NCI-H345 treated with DMSO at 0.1 percent for 48 hours (cell line): Measurements from ENCODE around the gene SOX5.

Experiments used
- DNase-seq: peaks from one replicate; lab custom pipeline; 2025; ENCODE audit not compliant: unreplicated experiment; lab: John Stamatoyannopoulos, UW

The SOX5 gene

GRCh38 chr12:23949348-23950209 is at the start of gene SOX5:
TSS of gene SOX5 (minus strand) at chr12:23949670. CDS start at chr12:23949601, 69 bp downstream.
- DNase-seq = peak; percentile 41

GRCh38 chr12:23987046-23987445 is 37.6 kb upstream of the SOX5 start:
- no peak for DNase-seq

GRCh38 chr12:23980826-23981225 is 31.4 kb upstream of the SOX5 start:
- DNase-seq = no peak

- no peak for DNase-seq
Observed at GRCh38 chr12:23964812-23965211, 15.3 kb upstream of the SOX5 start.

- no peak for DNase-seq
Observed at GRCh38 chr12:23959826-23960225, 10.4 kb upstream of the SOX5 start.

GRCh38 chr12:23954332-23954731 is 4.9 kb upstream of the SOX5 start:
- no peak for DNase-seq

GRCh38 chr12:23952071-23952470 is 2.6 kb upstream of the SOX5 start:
- no peak for DNase-seq

GRCh38 chr12:23950775-23951451 is 1.4 kb upstream of the SOX5 start:
- no peak for DNase-seq

- peak; percentile 64 for DNase-seq
Observed at GRCh38 chr12:23950210-23950774, 822 bp upstream of the SOX5 start.

GRCh38 chr12:23948291-23948690 is 1.2 kb downstream of the SOX5 start:
- DNase-seq = no peak

- DNase-seq = no peak
Observed at GRCh38 chr12:23947395-23947794, 2.1 kb downstream of the SOX5 start.

- DNase-seq = no peak
Observed at GRCh38 chr12:23945249-23945648, 4.2 kb downstream of the SOX5 start.

- DNase-seq = no peak
Observed at GRCh38 chr12:23944067-23944466, 5.4 kb downstream of the SOX5 start.

GRCh38 chr12:23942841-23943240 is 6.6 kb downstream of the SOX5 start:
- DNase-seq = no peak

GRCh38 chr12:23941780-23942179 is 7.7 kb downstream of the SOX5 start:
- no peak for DNase-seq

- DNase-seq = no peak
Observed at GRCh38 chr12:23938422-23938821, 11.0 kb downstream of the SOX5 start.

GRCh38 chr12:23931176-23931575 is 18.3 kb downstream of the SOX5 start:
- DNase-seq = no peak

- no peak for DNase-seq
Observed at GRCh38 chr12:23930599-23930998, 18.9 kb downstream of the SOX5 start.

GRCh38 chr12:23929906-23930305 is 19.6 kb downstream of the SOX5 start:
- DNase-seq = no peak

- no peak for DNase-seq
Observed at GRCh38 chr12:23927907-23928306, 21.6 kb downstream of the SOX5 start.

- no peak for DNase-seq
Observed at GRCh38 chr12:23921099-23921856, 28.2 kb downstream of the SOX5 start.
